K562 (cell line): Measurements from ENCODE around the gene CMIP. TPM values are rescaled to one million over a fixed set of nuclear protein-coding genes. Genes with fewer than 3 reads are reported as not detected.

Source experiments
- BRCA1 ChIP-seq, 2 experiments: fragments of 450-650 bp in 1 of 2; sonication (generic) in 1 of 2; formaldehyde crosslinking in 1 of 2; IDR thresholded peaks; 2 replicates each; pipeline versions ENCODE4 v1.5.0 to v1.6.1; 2017 to 2020; ENCODE audit warnings: mild to moderate bottlenecking in 1 of 2, missing genetic modification reagents in 1 of 2
- CCAR2 ChIP-seq: fragments of 200-400 bp; formaldehyde crosslinking; IDR thresholded peaks from 2 replicates; pipeline ENCODE4 v1.6.1; 2017; ENCODE audit warnings: mild to moderate bottlenecking, low read depth, low read length
- E2F3 ChIP-seq: fragments of 250-450 bp; sonication (Bioruptor Pico); IDR thresholded peaks from 2 replicates; pipeline ENCODE4 v1.4.0; 2020; ENCODE audit warnings: mild to moderate bottlenecking
- HDAC8 ChIP-seq: fragments of 450-650 bp; IDR thresholded peaks from 2 replicates; pipeline ENCODE4 v1.6.1; 2016; ENCODE audit warnings: mild to moderate bottlenecking, missing genetic modification characterization, moderate library complexity, missing compliant biosample characterization
- HDGF ChIP-seq: fragments of 450-650 bp; IDR thresholded peaks from 2 replicates; pipeline ENCODE4 v1.6.1; 2016
- HINFP ChIP-seq: fragments of 450-650 bp; conservative IDR thresholded peaks from 2 replicates; pipeline ENCODE4 v1.6.1; 2016; ENCODE audit warnings: missing genetic modification characterization, low read depth, mild to moderate bottlenecking, control low read depth, missing compliant biosample characterization
- HMG20A ChIP-seq: fragments of 450-650 bp; formaldehyde crosslinking; conservative IDR thresholded peaks from 2 replicates; pipeline ENCODE4 v1.4.0; 2020; ENCODE audit warnings: mild to moderate bottlenecking, mixed read lengths
- KAT8 ChIP-seq: fragments of 450-650 bp; IDR thresholded peaks from 2 replicates; pipeline ENCODE4 v1.6.1; 2016; ENCODE audit warnings: low read depth, mild to moderate bottlenecking
- MIER1 ChIP-seq: fragments of 450-650 bp; IDR thresholded peaks from 2 replicates; pipeline ENCODE4 v1.6.1; 2016; ENCODE audit warnings: antibody characterized with exemption, mild to moderate bottlenecking, low read depth
- MLLT1 ChIP-seq, 2 experiments: fragments of 450-650 bp; IDR thresholded peaks; 2 replicates each; pipeline ENCODE4 v1.6.1; 2016
- NFIX ChIP-seq: fragments of 250-450 bp; sonication (Bioruptor Pico); IDR thresholded peaks from 2 replicates; pipeline ENCODE4 v1.4.0; 2020; ENCODE audit warnings: low read depth, mild to moderate bottlenecking, moderate library complexity
- NFRKB ChIP-seq: fragments of 450-650 bp; IDR thresholded peaks from 2 replicates; pipeline ENCODE4 v1.6.1; 2016; ENCODE audit warnings: low read depth
- NR2C2 ChIP-seq, 2 experiments: fragments of 200-800 bp in 1 of 2; sonication (Bioruptor generic) in 1 of 2; sonication (generic) in 1 of 2; formaldehyde crosslinking in 1 of 2; IDR thresholded peaks; 2 replicates each; pipeline versions ENCODE4 v1.6.1 to v1.8.0; 2016 to 2022; ENCODE audit warnings: mild to moderate bottlenecking in 1 of 2, missing compliant biosample characterization in 1 of 2, missing genetic modification characterization in 1 of 2, missing genetic modification reagents in 1 of 2
- RAD21 ChIP-seq, 2 experiments: fragments of 250-450 bp in 1 of 2; fragments of 450-650 bp in 1 of 2; sonication (Bioruptor Pico) in 1 of 2; formaldehyde crosslinking in 1 of 2; IDR thresholded peaks in 1 of 2; conservative IDR thresholded peaks in 1 of 2; 2 replicates each; pipeline versions ENCODE4 v1.4.0 to v1.8.0; 2020 to 2022; ENCODE audit warnings: mild to moderate bottlenecking in 2 of 2, moderate library complexity in 1 of 2
- RAD51 ChIP-seq: fragments of 450-650 bp; IDR thresholded peaks from 2 replicates; pipeline ENCODE4 v1.7.1; 2016; ENCODE audit warnings: low read depth, mild to moderate bottlenecking, borderline replicate concordance
- SLC30A9 ChIP-seq: fragments of 250-450 bp; sonication (Bioruptor Pico); IDR thresholded peaks from 2 replicates; pipeline ENCODE4 v1.8.0; 2022; ENCODE audit warnings: mild to moderate bottlenecking, moderate library complexity
- SMARCA5 ChIP-seq: fragments of 450-650 bp; IDR thresholded peaks from 2 replicates; pipeline ENCODE4 v1.6.1; 2016
- STAG1 ChIP-seq: sonication (generic); formaldehyde crosslinking; IDR thresholded peaks from 2 replicates; pipeline ENCODE4 v1.5.0; 2020; ENCODE audit warnings: missing genetic modification reagents, borderline replicate concordance
- THRA ChIP-seq: fragments of 450-650 bp; IDR thresholded peaks from 2 replicates; pipeline ENCODE4 v1.6.1; 2017; ENCODE audit warnings: mild to moderate bottlenecking, moderate library complexity
- U2AF2 ChIP-seq: fragments of 200-400 bp; formaldehyde crosslinking; optimal IDR thresholded peaks from 2 replicates; pipeline ENCODE3; 2017; ENCODE audit warnings: low read depth, mild to moderate bottlenecking, low read length
- YBX1 ChIP-seq: fragments of 450-650 bp; IDR thresholded peaks from 2 replicates; pipeline ENCODE4 v1.7.1; 2016; ENCODE audit warnings: mild to moderate bottlenecking
- ZNF324 ChIP-seq: fragments of 250-450 bp; sonication (Bioruptor Pico); IDR thresholded peaks from 2 replicates; pipeline ENCODE4 v1.4.0; 2020; ENCODE audit warnings: mild to moderate bottlenecking
- ZNF398 ChIP-seq: fragments of 250-450 bp; sonication (Bioruptor Pico); IDR thresholded peaks from 2 replicates; pipeline ENCODE4 v1.8.0; 2021; ENCODE audit warnings: moderate library complexity, mild to moderate bottlenecking, inconsistent platforms
- polyA plus RNA-seq, 8 experiments: library from polyadenylated mRNA; depleted of rRNA in 4 of 8; stranded (reverse) in 5 of 8; unstranded in 3 of 8; fragments of >200 nt; fragmentation: Nextera tagmentation in 2 of 8; fragmentation: Illumina TruSeq in 1 of 8; extraction: Ambion mirVana in 2 of 8; extraction: Trizol in 1 of 8; gene quantifications; 2 replicates each; pipeline versions ENCODE4 v1.2.1 to v1.2.3, GENCODE V29; 2011 to 2014; ENCODE audit warnings: inconsistent platforms in 1 of 8, missing spikeins in 1 of 8
- total RNA-seq, 7 experiments: library from RNA; depleted of rRNA in 6 of 7; stranded (reverse); fragments of >200 nt in 6 of 7; fragmentation: Illumina TruSeq in 2 of 7; extraction: Trizol in 2 of 7; gene quantifications; 2 replicates each; pipeline versions ENCODE4 v1.2.1 to v1.2.3, GENCODE V29; 2011 to 2021; ENCODE audit warnings: low replicate concordance in 1 of 7

CMIP gene
- total and polyA plus RNA-seq, 9 of the 15 experiments (the other 6 are each of a cell fraction or from before 2014, with no cell fraction given), result 0.94 to 82.5 (median 10.3) TPM

GRCh38 chr16:81469710-81470535 is 25.3 kb downstream of the CMIP start (continued):
- no peak for TF ChIP-seq BRCA1 (IDR thresholded peaks at IDR 0.05)
- TF ChIP-seq BRCA1 (CRISPR knock-in tag; IDR thresholded peaks at IDR 0.05), result 0 out of 2 replicates have a peak, but pooled peaks have one; percentile 74
- TF ChIP-seq SLC30A9 (CRISPR knock-in tag), result no peak
- no peak for TF ChIP-seq HDGF
- no peak for TF ChIP-seq HMG20A
- no peak for TF ChIP-seq NFIX (CRISPR knock-in tag)
- no peak for TF ChIP-seq STAG1 (CRISPR knock-in tag)
- no peak for TF ChIP-seq E2F3 (CRISPR knock-in tag)
- TF ChIP-seq U2AF2, result no peak
- TF ChIP-seq HDAC8, result no peak
- TF ChIP-seq ZNF324 (CRISPR knock-in tag), result peak; percentile 50; the same call in 1 of the 2 replicates
- no peak for TF ChIP-seq SMARCA5
- no peak for TF ChIP-seq HINFP (tag)
- no peak for TF ChIP-seq MIER1
- no peak for TF ChIP-seq RAD51
- TF ChIP-seq NR2C2 (CRISPR knock-in tag; IDR thresholded peaks at IDR 0.05), result no peak
- peak; percentile 22; the same call in 1 of the 2 replicates for TF ChIP-seq NR2C2 (tag; IDR thresholded peaks at IDR 0.05)
- TF ChIP-seq NFRKB, result no peak
- TF ChIP-seq YBX1, result no peak
- no peak for TF ChIP-seq CCAR2
- TF ChIP-seq THRA, result no peak
- no peak for TF ChIP-seq MLLT1 (IDR thresholded peaks at IDR 0.05)
- no peak for TF ChIP-seq KAT8
- peak; percentile 42 to 43; a peak in 3 of 4 replicates for TF ChIP-seq RAD21 (CRISPR knock-in tag; conservative IDR thresholded peaks at IDR 0.05 in 1 of 2, IDR thresholded peaks at IDR 0.05 in 1 of 2)
- TF ChIP-seq ZNF398 (CRISPR knock-in tag), result no peak
